Right ventricle myocardium superior (tissue), 1 donor: ENCODE results near the gene INTS2. TPM values are rescaled to one million over a fixed set of nuclear protein-coding genes. Genes with fewer than 3 reads are reported as not detected.
"Not testable (repeated sequence)": the region's sequence is repeated elsewhere in the genome, so short reads cannot be mapped to it uniquely, and the experiment has no call there.

ENCODE experiments used
- ATAC-seq: fragments of 200-7000 bp; cut with Tn5 transposase; one replicate; pipeline ENCODE4 v1.9.1; 2020; ENCODE audit warnings: mild to moderate bottlenecking; ENCODE audit not compliant: poor library complexity
- DNase-seq: peaks from one replicate; pipeline ENCODE4 v3.0.0-alpha.2; 2020
- intact Hi-C: fragments of 100-400 bp; cut with DNase I; formaldehyde crosslinking; loops from one replicate; pipeline ENCODE4 v1.11.2; 2022
- total RNA-seq: library from RNA; stranded (reverse); fragmentation: NEBNext Ultra II Directional; extraction: Animal tissue kit (Norgen Biotek cat#: 25700); gene quantifications from one replicate; pipeline ENCODE4 v1.2.1, GENCODE V29; 2021
- donor health status: DM: no; HTN: yes; CAD: no; lungs with severe emphysema.

The INTS2 gene
- total RNA-seq, 1 donor from 2014 or later, result 8.7 TPM

DNA sequence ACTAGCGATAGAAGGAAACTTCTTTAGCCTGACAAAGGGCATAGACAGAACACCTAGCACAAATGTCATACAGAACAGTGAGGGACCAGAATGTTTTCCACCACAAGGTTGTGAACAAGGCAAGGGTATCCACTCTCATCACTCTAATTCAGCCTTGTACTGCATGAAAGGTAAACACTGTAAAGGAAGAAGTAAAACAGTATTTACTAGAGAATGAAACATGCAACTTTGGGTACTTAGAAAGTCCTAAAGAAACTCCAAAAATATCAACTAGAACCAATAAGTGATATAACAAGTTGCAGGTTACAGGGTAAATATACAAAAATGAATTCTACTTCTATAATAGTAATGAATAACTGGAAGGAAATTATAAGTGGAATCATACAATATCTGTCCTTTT is 96.7 kb downstream of the INTS2 start:
- DNase-seq, result no peak
- intact Hi-C loops, result no loop called here
- no peak for ATAC-seq

DNA sequence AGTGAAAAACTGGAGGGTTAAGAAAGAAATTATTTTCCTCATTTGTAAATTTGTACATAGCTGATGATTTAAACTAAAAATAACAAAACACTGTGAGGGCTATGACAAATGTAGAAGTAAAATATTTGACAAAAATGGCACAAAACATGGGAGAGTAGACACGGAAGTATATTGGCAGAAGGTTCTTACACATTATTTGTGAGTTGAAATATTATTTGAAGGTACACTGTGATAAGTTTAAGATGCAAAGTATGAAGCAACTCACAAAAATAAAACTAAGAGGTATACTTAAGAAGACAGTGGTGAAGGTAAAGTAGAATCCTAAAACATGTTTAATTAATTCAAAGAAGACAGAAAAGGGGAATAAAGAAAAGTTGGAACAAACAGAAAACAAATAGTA is 99.1 kb downstream of the INTS2 start:
- no peak for ATAC-seq
- intact Hi-C loops, result no loop called here
- no peak for DNase-seq

- DNase-seq (no peak), ATAC-seq (no peak)
- intact Hi-C loops, result no loop called here
Measured at GRCh38 chr17:61827649-61828395, 100.0 kb downstream of the INTS2 start.

- DNase-seq, intact Hi-C loops, ATAC-seq: not testable (repeated sequence)
Measured at GRCh38 chr17:61826866-61827265, 100.9 kb downstream of the INTS2 start.

- DNase-seq, ATAC-seq, intact Hi-C loops: not testable (repeated sequence)
Measured at GRCh38 chr17:61826198-61826597, 101.6 kb downstream of the INTS2 start.

DNA sequence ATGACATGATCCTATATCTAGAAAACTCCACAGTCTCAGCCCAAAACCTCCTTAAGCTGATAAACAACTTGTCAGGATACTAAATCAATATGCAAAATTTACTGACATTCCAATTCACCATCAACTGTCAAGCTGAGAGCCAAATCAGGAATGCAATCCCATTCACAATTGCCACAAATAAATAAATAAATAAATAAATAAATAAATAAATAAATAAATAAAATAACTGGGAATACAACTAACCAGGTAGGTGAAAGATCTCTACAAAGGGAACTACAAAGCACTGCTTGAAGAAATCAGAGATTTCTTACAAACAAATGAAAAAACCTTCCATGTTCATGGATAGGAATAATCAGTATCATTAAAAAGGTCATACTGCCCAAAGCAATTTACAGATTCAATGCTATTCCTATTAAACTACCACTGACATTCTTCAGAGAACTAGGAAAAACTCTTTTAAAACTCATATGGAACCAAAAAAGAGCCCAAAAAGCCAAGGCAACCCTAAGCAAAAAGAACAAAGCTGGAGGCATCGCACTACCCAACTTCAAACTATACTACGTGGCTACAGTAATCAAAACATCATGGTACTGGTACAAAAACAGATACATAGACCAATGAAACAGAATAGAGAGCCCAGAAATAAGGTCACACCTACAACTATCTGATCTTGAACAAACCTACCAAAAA is 102.2 kb downstream of the INTS2 start:
- no peak for ATAC-seq
- intact Hi-C loops, result no loop called here
- no peak for DNase-seq

DNA sequence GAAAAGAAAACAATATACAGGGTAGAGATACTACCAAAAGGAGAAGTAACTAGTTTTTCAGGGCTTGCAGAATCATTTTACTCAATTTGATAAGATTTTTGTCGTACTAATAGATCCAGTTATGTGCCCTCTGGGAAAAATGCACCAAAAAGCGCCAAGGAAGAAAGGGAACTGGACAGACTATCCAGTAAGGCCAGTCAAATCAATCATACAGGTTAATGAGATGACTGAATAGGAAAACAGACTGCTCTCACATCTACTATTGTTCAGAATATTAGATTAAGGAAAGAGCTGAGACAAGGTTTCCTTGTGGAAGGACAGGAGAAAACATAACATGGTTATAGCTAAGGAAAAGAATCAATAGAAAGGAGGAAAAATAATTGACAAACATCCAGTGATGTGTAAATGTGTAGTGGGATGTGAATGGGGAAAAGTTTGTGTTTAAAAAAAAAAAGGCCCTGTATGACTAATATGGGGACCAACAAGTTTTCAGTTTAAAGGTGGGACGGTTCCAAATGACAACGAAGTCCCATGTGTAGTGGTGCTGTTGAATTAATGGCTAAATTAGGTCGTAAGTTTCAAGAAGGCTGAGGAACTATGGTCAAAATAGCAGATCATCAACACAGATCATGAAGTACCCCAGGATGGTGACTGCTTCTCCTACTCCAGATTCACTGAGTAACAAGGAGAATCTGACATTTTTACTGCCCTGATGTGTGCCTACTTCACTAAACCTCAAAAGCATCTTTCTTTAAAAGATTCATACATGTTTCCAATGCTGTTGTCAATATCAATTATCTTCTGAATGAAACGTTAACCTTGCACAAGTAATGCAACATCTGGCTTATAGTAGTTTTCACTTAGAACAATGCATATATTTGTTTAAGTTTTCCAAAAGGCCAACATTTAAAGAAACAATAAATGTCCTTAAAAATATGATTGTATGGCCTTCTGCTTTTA is 105.2 kb downstream of the INTS2 start:
- intact Hi-C loops, result no loop called here
- ATAC-seq (no peak), DNase-seq (no peak)

DNA sequence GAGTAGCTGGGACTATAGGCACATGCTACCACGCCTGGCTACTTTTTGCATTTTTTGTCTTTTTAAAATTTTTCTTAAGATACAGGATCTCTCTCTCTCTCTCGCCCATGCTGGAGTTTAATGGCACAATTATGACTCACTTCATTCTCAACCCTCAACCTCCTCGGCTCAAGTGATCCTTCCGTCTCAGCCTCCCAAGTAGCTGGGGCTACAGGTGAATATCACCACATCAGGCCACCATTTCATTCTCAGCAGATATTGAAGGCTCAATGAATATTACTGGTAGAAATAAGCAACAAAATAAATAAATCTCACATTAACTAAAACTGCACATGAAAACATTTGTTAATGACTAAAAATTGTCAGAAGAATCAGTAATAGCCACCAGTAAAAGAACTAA is 106.1 kb downstream of the INTS2 start:
- intact Hi-C loops, result no loop called here
- ATAC-seq (no peak), DNase-seq (no peak)

GRCh38 chr17:61819265-61819664 is 108.5 kb downstream of the INTS2 start:
- intact Hi-C loops, DNase-seq, ATAC-seq: not testable (repeated sequence)

DNA sequence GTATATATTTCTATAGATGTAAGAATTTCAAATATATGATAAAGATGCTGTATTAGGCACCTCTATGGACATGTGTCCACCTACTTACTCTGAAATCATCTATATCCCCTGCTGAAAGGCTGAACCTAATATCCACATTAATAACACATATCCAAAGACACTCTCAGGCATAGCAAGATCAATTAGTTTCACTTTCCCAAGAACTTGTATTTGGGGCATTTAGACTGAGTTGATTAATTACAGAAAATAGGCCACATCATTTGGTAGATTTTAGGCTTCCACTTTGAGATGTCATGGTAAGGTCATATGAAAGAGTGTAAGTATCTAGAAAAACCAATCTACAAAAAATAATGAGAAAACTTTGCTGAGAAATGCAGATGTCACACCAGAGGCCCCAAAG is 109.6 kb downstream of the INTS2 start:
- ATAC-seq (no peak), DNase-seq (no peak)
- intact Hi-C loops, result no loop called here

DNA sequence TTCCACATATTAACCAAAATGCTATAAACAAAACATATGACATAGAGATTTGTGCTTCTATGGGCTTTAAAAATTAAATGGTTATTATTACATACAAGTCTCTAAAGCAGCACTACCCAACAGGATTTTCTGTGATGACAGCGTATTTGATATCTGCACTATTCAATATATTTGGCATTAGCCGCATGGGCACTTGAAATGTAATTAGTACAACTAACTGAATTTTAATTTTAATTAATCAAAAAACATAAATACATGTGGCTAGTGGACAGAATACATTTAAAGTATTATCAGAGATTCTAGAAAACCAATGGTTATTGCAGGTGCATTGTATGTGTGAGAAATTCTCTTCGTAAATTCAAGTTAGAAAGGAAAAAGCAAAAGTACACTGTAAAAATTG is 110.3 kb downstream of the INTS2 start:
- DNase-seq (no peak), ATAC-seq (no peak)
- intact Hi-C loops, result no loop called here

- no peak for DNase-seq
- intact Hi-C loops, result no loop called here
- no peak for ATAC-seq
Measured at GRCh38 chr17:61816538-61816937, 111.2 kb downstream of the INTS2 start.

DNA sequence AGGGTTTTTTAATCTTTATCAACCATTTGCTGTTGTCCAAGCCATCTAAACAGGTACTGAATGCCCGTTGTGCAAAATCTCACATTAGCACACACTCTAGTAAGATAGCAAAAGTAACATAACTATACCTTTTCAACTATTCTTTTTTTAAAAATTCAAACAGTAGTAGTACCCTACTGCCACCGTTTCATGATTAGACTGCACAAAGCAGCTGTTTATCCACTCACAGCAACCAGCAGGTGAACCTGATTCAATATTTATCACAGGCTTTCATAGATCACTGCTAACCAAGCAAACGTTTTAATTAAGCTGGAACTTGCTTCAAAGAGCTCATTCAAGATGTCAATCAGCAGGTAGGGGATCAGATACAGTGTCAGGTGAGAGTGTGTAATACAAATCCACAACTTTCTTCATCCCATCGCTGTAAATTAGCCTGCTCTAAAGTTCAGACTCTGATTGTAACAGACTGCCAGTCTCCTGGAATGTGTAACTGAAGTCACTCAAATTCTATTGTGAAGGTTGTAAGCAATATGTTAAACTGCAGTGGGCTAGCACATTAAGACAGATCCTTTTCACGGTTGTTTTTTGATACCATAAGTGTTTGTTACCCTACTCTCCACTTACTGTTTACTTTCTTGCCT is 111.8 kb downstream of the INTS2 start:
- ATAC-seq (no peak), DNase-seq (no peak)
- intact Hi-C loops, result no loop called here

Other genes with a start within 250 kb of the INTS2 start
- 0.22 TPM for gene BRIP1, start 64.5 kb downstream of the INTS2 start, total RNA-seq
- 25.1 TPM for gene MED13, start 137.3 kb upstream of the INTS2 start, total RNA-seq